ENCODE measurements around the gene CD38. TPM values are rescaled to one million over a fixed set of nuclear protein-coding genes. Genes with fewer than 3 reads are reported as not detected.
"Not testable (repeated sequence)": the region's sequence is repeated elsewhere in the genome, so short reads cannot be mapped to it uniquely, and the experiment has no call there.

CD38 gene
- 0.10 and 0.12 TPM in 2 replicates for total RNA-seq (2014; rRNA removed; shearing (Covaris generic))

- DNase-seq (ENCODE audit: low read depth): peak; percentile 40
These were observed at the start of gene CD38 for GRCh38 chr4:15778289-15779241. Gene CD38, plus strand, starts transcription at chr4:15778328. Its CDS starts 87 bp downstream, at chr4:15778415.

- peak; percentile 46 for DNase-seq (ENCODE audit: low read depth)
These were observed 48.1 kb upstream of the CD38 start for GRCh38 chr4:15729910-15730533.

GRCh38 chr4:15733061-15733460, 45.1 kb upstream of the CD38 start:
- not testable (repeated sequence) for DNase-seq (ENCODE audit: low read depth)

- DNase-seq (ENCODE audit: low read depth): no peak
These were observed 42.6 kb upstream of the CD38 start for GRCh38 chr4:15735536-15735935.

- DNase-seq (ENCODE audit: low read depth): no peak
These were observed 41.5 kb upstream of the CD38 start for GRCh38 chr4:15736514-15737050.

- no peak for DNase-seq (ENCODE audit: low read depth)
These were observed 40.9 kb upstream of the CD38 start for GRCh38 chr4:15737255-15737654.

GRCh38 chr4:15738877-15739276, 39.3 kb upstream of the CD38 start:
- DNase-seq (ENCODE audit: low read depth): no peak

- DNase-seq (ENCODE audit: low read depth): no peak
These were observed 37.2 kb upstream of the CD38 start for GRCh38 chr4:15740764-15741404.

- no peak for DNase-seq (ENCODE audit: low read depth)
These were observed 36.0 kb upstream of the CD38 start for GRCh38 chr4:15742083-15742582.

- DNase-seq (ENCODE audit: low read depth): no peak
These were observed 35.5 kb upstream of the CD38 start for GRCh38 chr4:15742637-15743036.

GRCh38 chr4:15744016-15744545, 34.0 kb upstream of the CD38 start:
- no peak for DNase-seq (ENCODE audit: low read depth)

- no peak for DNase-seq (ENCODE audit: low read depth)
These were observed 32.0 kb upstream of the CD38 start for GRCh38 chr4:15746110-15746509.

- no peak for DNase-seq (ENCODE audit: low read depth)
These were observed 29.1 kb upstream of the CD38 start for GRCh38 chr4:15749001-15749400.

- DNase-seq (ENCODE audit: low read depth): no peak
These were observed 27.0 kb upstream of the CD38 start for GRCh38 chr4:15751153-15751552.

- DNase-seq (ENCODE audit: low read depth): no peak
These were observed 25.0 kb upstream of the CD38 start for GRCh38 chr4:15753081-15753480.

- peak; percentile 49 for DNase-seq (ENCODE audit: low read depth)
These were observed 24.3 kb upstream of the CD38 start for GRCh38 chr4:15753786-15754185.

- DNase-seq (ENCODE audit: low read depth): peak; percentile 40
These were observed 23.8 kb upstream of the CD38 start for GRCh38 chr4:15754323-15754722.

GRCh38 chr4:15755321-15756155, 22.6 kb upstream of the CD38 start:
- DNase-seq (ENCODE audit: low read depth): peak; percentile 43

GRCh38 chr4:15756361-15756861, 21.7 kb upstream of the CD38 start:
- peak; percentile 57 for DNase-seq (ENCODE audit: low read depth)

GRCh38 chr4:15757054-15757453, 21.1 kb upstream of the CD38 start:
- DNase-seq (ENCODE audit: low read depth): no peak

GRCh38 chr4:15758294-15758693, 19.8 kb upstream of the CD38 start:
- no peak for DNase-seq (ENCODE audit: low read depth)
